GM21423 (cell line): Measurements from ENCODE around the gene MEOX1.

Source experiments
- ATAC-seq: cut with Tn5 transposase; IDR thresholded peaks from one replicate; pipeline ENCODE4 v1.9.1; 2021; ENCODE audit warnings: mild to moderate bottlenecking, moderate library complexity; ENCODE audit not compliant: unreplicated experiment

MEOX1 gene

DNA sequence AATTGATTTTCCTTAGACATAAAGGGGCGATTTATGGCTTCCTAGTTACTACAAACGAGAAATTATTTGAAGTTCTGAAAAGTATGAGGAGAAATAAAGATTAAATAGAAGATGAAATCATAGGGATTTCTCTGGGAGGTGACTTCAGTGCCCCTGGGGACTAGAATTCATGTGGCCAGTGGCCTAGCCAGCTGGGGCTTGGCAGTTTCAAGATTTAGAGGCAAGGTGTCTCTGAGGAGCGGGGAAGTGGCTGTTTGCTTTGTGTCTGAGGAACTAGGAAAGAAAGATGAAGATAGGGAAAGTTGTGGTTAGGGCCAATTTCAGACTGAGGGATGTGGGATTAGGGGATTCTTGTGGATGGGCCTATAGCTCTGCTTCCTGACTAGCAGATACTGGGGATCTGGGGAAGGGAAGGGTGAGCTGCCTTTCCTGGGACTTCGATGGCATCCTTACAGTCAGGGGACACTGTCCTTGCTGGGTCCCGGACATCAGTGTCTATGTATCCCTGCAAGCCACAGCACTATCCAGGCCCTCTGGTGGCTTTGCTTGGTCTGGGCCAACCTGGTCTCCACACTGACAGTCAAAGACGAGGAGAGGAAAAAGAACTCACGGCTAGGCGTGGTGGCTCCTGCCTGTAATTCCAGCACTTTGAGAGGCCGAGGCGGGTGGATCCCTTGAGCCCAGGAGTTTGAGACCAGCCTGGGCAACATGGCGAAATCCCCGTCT lies 22.4 kb upstream of the MEOX1 start:
- ATAC-seq = no peak

DNA sequence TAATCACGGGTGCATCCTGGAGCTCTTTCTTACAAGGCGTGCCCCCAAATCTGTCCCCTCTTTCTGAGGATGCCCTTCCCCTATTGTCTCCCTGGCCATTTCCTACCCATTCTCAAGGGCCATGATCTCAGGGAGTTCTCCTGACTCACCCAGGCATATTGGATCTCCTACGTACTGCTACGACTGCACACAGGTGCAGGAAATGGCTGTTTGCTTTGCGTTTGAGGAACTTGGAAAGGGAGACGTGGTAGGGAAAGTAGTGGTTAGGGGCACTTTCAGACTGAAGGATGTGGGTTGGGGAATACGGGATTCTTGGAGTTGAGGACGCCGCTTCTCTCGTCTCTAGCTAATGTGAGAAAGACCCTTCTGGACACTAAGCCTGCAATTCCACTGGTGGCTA lies 18.7 kb upstream of the MEOX1 start:
- no peak for ATAC-seq

DNA sequence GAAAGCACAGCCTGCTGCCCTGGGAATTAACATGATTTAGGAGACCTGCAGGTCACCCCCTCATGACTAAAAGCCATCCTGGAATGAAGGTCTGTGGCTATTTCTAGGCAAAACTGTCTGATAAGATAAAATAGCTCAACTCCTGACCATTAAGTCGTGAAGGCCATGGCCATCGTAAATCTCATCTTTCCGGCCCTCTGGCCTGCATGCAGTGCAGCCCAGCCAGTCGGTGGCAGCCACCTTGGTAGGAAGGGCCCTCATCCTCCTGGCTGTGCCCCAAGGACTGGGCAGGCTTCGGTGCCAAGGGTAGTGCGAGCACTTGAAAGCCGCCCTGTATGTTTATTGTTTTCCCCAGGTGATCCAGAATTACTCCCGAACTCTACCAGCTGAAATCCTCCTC lies 18.2 kb upstream of the MEOX1 start:
- no peak for ATAC-seq

DNA sequence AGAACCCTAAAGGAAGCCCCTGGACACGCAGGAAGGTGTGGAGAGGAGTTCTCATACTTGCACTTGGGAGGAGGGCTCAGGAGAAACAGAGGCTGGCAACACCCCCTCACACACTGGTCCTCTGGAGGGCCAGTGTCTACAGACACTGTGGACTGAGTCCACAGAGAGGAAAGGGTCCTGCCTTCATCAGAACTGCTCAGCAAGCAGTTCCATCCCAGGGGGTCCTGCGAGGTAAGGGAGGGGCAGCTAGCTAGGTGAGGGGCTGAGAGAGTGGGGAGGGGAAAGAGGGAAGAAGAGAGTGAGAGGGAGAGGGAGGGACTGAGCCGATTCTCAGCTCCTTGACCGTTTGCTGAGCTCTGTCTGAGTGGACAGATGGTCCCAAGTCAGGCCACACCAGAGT lies 17.7 kb upstream of the MEOX1 start:
- ATAC-seq = no peak

DNA sequence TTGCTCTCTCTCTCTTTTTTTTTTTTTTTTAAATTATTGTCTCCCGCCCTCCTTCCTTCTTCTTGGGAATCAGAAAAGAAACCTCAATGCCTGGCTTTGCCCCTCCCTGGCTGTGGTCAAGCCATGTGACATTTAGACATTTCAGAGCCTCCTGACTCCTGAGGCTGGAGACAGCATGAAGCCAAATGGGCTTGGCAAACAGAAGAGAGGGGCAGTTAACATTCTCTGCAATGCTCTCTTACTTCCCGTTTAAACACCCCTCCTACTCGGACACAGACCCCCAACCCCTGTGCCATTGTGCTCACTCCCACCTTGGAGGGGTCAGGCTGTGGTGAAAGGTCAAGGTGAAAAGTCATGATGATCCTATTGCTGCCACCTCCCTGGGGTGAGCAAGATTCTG lies 14.7 kb upstream of the MEOX1 start:
- no peak for ATAC-seq

DNA sequence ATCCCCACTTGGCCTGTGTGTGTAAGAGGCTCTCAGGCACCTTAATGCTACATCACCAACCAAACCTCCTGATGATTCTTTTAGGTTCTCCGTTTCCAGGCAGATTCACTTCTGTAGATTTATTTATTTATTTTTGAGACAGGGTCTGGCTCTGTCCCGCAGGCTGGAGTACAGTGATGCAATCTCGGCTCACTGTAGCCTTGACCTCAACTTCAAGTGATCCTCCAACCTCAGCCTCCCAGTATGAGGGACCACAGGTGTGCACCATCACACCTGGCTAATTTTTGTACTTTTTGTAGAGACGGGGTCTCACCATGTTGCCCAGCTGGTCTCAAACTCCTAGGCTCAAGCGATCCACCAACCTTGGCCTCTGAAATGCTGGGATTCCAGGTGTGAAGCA lies 12.7 kb upstream of the MEOX1 start:
- ATAC-seq = no peak

DNA sequence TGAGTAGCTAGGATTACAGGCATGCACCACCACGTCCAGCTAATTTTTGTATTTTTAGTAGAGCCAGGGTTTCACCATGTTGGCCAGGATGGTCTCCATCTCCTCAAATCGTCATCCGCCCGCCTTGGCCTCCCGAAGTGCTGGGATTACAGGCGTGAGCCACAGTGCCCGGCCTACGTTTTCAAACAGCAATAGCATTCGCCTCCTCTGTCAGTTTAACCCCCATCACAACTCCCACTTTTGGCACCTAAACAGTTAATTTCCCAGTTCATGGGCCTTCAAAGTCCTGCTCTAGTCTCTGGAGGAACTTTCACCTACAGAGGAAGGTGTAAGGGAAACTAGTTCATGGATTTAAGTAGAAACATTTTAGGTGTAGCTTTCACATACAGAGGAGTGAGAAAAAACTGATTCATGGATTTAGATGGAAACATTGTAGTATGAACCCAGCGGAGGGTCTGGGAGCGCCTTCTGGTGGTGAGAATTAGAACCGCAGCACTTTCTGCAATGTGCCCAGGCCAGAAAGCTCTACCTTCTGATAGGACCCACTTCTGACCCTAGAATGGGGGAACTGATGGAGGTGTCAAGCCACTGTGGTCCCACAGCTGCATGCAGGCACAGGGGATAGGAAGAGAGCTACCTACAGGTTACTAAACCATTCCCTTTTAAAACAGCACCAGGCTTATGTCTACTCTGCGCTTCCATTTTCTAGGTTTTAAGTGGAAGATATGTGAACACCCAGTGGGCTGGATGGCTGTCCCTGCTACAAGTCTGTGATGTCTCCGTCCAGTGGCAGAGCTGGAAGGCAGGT lies 12.0 kb upstream of the MEOX1 start:
- no peak for ATAC-seq

DNA sequence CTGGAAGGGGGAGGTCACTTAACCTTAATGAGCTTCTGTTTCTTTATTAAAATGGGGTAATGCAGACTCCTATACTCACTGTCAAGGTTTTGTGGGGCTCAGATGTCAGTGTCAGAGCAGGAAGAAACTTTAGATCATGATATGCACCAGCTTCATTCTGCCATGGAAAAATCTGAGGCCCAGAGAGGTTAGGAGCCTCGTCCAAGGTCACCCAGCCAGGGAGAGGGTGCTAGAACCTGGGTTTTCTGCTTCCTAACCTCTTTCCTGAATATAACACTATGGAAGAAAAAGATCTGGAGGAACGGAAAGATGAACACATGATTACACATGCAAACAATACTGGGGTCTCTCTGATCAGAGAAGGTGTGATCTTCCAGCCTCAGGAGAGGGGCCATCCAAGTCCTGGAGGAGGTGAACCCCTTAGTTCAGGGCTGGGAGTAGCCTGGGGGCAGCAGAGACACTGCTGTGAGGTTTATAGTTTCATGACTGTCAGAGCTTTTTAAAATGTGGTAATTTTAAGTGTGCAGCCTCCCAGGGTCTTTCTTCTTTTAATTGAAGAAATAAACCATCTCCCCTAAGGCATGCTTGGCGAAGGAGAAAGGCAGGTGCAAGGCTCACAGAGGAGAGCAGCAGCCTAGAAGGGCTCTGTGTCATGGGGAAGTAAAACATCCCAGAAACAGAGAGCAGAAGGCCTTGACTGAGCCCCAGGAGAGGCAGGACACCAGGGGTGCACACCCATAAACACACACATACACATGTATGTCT lies 10.2 kb upstream of the MEOX1 start:
- no peak for ATAC-seq

DNA sequence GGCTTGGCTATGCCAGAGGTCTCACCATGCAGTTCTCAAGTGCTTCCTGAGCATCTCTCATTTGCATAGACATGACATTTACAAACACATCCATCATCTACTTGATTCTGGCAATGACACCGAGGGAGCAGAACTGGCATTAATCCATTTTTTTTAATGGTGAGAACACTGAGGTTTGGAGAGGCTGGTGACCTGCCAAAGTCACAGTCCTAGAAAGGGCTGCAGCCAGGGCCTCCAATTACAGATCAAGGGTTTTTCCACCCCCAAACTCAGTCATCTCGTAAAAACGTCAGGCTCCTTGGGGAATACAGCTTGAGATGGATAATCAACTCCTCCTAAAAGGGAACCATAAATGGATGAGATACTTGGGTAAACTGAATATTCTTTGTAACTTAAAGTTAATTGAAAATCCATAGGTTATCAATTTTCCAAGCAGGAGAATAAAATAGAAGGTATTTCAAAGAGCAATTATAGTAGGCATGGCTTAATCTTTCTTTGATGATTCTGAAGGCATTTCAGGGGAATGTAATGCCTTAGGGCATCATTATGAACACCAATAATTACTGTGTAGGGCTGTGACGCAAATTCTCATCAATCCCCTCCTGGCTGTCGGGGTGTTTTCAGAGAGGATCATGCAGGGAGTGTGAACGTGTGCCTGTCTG lies 9.4 kb upstream of the MEOX1 start:
- no peak for ATAC-seq

DNA sequence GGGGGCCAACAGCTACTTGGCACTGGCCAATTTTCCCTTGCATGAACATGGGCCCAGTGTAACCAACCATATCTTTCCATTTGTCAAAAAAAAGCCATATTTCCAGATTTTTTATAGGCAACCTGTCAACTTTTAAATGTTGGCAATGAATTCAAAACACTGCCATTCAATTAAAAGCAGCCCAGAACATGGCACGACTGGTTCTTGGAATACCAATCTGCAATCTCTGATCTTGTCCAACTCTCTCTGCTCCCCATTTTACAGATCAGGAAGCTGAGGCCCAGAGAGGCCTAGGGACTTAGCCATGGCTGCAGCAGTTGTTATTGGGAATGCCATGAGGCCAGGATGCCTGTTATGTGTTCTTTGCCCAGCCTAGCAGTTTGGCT lies 8.9 kb upstream of the MEOX1 start:
- ATAC-seq = no peak

DNA sequence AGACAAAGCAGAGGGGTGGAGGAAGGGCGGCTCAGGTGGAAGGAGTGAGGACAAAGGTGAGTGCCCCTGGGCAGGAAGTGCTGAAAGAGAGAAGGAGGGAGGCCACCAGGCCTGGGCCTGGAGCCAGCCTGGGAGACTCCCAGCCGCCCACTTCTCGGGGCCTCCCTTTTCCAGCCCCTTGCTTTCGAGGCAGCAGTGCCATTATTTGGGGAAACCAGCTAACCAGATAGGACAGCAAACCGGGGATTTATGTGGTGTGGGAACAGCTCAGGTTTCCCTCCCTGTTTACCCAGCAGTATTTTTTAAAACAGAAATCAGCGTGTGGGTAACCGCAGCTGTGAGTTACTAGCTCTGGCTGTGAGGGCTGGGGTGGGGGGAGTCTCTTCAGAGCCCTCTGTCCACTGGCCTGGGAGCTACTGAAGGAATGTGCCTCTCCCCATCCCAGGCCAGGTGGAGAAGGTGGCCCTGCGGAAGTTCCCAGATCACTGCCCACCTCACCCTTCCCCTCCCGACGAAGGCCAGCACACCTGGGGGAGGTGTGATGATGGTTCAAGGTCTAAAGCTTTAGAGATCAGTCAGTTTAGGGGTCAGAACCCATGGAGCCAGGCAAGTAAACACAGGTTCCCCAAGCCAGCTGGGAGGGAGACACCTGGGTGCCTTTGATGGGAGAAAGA lies 8.4 kb upstream of the MEOX1 start:
- no peak for ATAC-seq

DNA sequence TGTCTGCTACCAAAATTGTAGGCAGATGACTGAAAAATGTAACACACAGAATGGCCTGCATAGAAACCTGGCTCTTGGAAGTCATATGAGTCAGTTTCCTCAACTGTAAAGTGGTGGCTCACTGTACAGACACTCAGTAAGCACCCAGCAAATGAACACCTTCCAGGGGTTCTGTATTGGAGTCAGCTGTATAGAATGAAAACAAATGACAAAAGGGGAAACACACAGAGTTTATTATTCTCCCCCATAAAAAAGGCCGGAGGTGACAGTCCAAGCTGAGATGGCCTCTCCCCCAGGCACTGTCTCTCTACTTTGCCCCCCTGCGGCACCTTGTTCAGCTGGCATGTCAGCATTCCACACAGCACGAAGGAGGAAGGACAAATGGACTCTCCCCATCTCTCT lies 6.2 kb upstream of the MEOX1 start:
- ATAC-seq = no peak

DNA sequence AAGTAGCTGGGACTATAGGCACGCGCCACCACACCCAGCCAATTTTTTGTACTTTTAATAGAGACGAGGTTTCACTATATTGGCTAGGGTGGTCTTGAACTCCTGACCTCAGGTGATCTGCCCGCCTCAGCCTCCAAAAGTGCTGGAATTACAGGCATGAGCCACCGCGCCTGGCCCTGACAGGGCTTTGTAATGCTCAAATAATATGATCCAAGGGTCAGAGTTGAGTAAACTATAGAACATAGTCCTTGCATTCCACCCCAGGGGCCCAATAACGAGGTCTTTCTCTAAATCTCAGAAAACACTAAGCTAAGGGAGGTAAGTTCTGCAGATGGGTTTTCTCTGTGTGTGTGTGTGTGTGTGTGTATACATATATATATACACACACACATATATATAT lies 5.8 kb upstream of the MEOX1 start:
- ATAC-seq = no peak

DNA sequence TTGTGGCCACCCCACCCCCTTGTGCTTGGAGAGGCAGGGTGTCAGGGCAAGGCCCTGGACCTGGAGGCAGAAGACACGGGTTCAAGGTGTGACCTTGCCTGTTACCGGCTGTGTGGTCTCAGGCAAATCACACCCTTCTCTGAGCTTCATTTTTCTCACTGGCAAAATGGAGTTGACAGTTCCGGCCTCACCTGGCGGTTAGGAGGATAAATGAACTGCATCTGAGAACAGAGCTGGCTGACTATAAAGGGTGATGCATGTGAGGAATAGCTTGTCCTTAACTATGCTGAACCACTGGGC lies 4.2 kb upstream of the MEOX1 start:
- ATAC-seq = no peak

DNA sequence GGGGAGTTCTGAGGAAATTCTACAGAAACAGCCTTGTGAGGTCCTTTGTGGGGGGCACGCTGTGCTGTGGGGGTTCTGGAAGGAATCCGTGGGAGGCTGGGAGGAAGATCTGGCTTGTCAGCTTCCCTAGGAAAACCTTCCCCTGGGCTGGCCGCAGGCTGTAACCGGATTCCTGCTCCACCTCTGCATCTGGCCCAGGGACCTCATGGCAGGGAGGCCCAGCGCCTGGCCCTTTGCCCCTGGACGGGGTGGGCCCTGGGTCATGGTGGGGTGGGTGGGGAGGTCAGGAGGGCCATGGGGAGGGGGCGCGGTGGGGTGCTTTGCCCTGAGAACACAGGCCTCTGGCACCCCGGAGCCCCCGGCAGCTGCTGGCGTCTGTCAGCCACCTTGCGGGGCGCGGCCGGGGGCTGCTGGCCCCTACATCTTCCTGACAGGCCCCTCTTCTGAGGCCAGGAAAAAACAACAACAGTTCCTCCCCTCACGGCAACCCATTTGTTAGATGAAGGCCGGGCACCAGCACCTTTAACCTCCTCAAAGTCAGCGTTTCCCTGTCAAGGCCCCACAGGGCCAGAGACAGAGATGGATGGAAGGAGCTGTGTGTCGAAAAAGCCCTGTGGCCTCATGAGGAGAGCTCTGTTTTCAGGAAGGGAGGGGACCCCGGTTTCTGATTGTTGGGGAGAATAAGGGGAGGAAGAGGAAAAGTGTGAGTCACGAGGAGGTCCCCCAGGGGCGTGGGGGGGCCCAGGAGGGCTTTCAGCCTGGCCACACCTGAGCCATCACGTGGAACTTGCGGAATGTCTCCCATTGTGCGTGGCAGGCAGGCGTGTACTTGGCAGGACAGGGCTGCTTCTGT lies 3.6 kb upstream of the MEOX1 start:
- ATAC-seq = no peak

DNA sequence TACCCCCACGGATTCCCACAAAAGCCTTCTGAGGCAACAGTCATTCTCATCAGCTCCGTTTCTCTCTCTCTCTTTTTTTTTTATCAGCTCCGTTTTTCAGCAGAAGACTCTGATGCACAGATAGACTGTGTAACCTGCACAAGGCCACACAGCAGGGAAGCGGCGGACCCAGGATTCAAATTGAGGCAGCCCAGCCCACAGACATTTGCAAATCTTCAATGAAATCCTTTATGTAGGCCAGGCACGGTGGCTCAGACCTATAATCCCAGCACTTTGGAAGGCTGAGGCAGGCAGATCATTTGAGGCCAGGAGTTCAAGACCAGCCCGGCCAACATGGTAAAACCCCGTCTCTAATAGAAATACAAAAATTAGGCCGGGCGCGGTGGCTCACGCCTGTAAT lies 2.4 kb upstream of the MEOX1 start:
- ATAC-seq = no peak

DNA sequence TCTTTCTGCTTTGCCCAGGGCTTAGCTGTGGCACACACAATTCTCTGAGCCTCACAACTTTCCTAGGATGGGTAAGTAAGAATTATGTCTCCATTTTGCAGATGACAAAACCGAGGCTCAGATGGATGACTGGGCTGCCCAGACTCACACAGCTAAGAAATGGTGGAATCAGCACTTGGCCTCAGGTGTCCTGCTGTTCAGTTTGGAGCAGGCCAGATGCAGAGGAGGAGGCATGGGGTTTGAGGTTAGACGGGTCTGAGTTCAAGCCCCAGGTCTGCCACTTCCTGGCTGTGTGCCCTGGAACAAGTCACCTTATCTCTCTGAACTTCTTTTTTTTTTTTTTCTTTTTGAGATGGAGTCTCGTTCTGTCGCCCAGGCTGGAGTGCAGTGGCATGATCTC lies 1.7 kb upstream of the MEOX1 start:
- no peak for ATAC-seq

DNA sequence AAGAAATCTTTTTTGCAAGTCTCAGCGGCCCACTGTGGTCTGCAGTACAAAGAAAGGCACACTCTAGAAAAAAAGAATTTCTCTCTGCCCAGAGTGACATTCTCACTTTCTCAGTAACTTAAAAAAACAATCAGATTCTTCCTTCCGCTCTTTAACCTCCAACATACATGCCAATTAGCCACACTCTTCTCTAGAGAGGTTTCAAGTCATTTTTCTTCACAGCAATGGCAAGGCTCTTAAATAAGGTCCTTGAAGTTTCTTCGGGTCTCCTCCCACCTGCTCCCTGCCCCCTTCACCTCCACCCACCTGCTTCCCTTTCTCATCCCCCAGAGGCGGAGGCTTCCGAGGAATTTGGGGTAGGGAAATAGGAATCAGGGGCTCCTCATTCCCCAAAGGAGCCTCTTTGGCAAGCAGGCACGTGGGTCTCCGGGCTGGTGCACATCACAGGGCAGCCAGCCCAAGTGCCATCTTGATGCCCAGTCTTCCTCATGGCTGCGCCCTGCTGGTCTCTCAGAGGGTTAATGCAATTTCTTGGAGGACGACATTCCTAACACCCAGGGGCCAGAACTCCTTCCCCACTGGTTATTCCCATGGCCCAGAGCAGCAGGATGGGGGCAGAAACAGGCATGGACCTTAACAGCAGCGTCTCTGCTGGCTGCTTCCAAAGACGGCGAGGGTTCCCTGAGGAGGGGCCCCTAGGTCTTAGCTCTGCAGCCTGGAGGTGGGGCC lies 855 bp upstream of the MEOX1 start:
- ATAC-seq = no peak

DNA sequence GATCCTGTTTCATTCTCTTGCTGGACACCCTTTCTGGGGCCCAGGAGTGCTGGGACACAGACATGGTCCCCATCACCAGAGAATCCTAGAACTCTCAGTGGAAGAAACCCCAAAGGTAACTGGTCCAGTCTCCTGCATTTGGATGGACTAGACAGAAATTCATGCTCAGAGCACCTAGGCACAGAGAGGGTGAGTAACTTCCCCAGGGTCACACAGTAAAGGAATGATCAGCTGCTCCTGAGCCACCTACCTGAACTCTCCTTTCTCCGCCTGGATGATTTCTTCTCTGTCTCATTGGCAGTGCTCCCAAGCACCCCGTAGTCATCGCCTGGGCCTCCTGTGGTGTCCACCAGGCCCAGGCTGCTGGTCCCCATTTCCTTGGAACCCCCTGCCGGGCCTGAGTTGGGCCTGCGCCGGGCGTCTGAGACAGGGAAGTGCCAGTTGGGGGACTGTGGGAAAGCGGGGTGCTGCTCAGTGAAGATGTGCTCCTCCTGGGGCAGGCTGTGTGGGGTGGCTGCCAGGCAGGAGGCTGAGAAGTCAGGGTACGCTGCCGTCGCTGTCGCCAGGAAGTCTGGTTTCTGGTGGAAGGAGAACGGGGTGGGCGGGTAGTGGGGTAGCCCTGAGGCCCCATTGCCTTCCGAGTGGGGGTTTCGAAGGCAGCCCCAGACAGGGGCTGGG lies 767 bp downstream of the MEOX1 start:
- no peak for ATAC-seq
